Heart left ventricle (tissue), 13 donors: ENCODE results near the gene HMG20B.

Source experiments
- CTCF ChIP-seq, 12 donors: fragments of 200-600 bp; sonication (generic) in 4 of 12; IDR thresholded peaks; one replicate each; pipeline versions ENCODE4 v1.5.0 to v1.8.0; 2018 to 2022; ENCODE audit warnings: antibody characterized with exemption in 12 of 12, mild to moderate bottlenecking in 5 of 12
- POLR2A ChIP-seq, 2 donors: fragments of 450-650 bp; IDR thresholded peaks; one replicate each; pipeline ENCODE4 v1.6.1; 2017; ENCODE audit warnings: antibody characterized with exemption in 2 of 2, mild to moderate bottlenecking in 2 of 2, moderate library complexity in 2 of 2
- donor health status: ischemic (EF 13 %, LVEDD 7.1; RV severe dilation, severe dysfunction).
- donor health status: DM: no; HTN: yes; CAD: no.
- donor health status: DM: no; HTN: no; CAD: no.
- donor health status: ischemic (EF 25% LVEDD 6.9; RV normal size, moderate dysfunction).
- donor health status: ischemic (EF 25% LVEDD 5.7; RV mildly dilated, moderate dysfunction).
- donor health status: ischemic (EF 35%, LVEDD 5.7; RV mildly dilated, moderate dysfunction).
- donor health status: nonischemic (EF 11% LVEDD 7.7; RV severe dilation, severe dysfunction).
- donor health status: DM: yes; HTN: yes; CAD: no.
- donor health status: PGD.
- donor health status: ischemic (EF 29% LVEDD 5.4; RV normal size, mild dysfunction).
- donor health status: nonischemic (EF 23%, LVEDD 6.1; RV moderate dilation, normal function).

GRCh38 chr19:3532154-3532786 lies 40.5 kb upstream of the HMG20B start:
- TF ChIP-seq CTCF (IDR thresholded peaks at IDR 0.05) (no peak), POLR2A (IDR thresholded peaks at IDR 0.05) (no peak)
